NCI-H2107 (cell line): ENCODE data around the gene TSPAN1.

ENCODE experiments used
- DNase-seq: peaks from one replicate; lab custom pipeline; 2025; lab: John Stamatoyannopoulos, UW

Gene TSPAN1

DNA sequence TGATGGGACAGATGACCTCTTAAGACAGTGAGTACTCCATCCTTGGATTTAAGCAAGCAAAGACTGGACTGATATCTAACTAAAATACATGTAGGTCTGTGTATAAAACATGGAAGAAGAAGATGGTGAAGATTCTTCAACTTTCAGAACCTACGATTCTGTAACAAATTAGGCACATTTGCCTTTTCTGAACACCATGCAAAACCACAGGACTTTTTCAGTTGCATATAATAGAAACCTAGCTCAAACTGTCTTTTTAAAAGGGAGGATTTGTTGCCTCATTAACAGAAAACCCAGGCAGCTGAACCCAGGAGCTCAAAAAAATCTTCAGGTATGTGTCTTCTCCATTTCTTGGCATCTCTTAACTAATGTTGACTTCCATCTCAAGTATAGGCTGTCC is 14.7 kb upstream of the TSPAN1 start:
- DNase-seq: no peak

- DNase-seq: no peak
Measured at GRCh38 chr1:46166521-46167462, 8.1 kb upstream of the TSPAN1 start.

GRCh38 chr1:46168477-46168876 is 6.4 kb upstream of the TSPAN1 start:
- DNase-seq: no peak

DNA sequence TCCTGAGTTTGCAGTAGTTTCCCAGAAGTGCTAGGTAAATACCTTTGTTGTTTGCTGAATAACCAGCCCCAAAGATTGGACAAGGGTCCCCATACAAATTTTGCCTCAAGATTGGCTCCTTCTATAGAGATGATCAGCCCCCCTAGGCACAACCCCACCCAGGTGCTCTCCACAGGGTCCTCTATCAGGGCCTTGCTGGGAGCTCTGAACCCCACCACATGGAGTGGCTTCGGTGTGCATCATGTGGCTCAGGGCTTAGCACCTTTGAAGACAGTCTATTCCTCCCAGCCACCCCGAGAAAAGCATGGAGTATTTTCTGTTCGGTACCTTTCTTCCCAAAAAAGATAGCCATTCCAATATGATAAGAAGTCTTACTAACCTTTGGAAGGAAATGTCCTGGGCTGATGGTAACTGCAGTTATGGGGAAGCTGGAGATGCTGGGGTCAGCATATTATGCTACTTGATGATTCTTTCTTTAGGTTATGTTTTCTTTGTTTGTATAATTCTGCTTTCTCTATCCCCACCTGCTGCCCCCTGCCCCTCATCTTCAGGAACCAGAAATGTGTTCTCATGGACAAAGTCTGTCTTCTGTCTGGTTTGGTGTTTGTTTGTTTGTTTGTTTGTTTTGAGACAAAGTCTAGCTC is 5.0 kb upstream of the TSPAN1 start:
- DNase-seq: no peak

DNA sequence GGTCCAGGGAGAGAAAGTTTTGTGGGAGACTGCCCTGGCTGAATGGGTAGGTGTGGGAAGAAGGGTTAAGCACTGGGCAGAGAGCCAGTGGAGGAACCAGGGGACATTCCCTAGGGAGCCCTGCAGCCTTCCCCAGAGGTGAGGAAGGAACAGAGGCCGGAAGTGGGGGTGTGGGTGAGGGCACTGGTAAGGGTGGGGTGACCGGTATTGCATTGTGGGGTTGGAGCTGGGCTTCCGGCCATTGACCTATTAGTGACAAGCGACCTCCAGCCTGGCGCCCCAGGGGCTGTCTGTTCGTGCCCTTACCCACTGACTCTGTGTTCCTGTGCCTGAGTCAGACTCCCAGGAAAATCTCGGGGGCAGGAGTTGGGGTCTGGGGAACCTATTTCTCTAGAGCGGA is 3.5 kb upstream of the TSPAN1 start:
- DNase-seq: no peak

GRCh38 chr1:46171871-46172270 is 3.0 kb upstream of the TSPAN1 start:
- DNase-seq: no peak

DNA sequence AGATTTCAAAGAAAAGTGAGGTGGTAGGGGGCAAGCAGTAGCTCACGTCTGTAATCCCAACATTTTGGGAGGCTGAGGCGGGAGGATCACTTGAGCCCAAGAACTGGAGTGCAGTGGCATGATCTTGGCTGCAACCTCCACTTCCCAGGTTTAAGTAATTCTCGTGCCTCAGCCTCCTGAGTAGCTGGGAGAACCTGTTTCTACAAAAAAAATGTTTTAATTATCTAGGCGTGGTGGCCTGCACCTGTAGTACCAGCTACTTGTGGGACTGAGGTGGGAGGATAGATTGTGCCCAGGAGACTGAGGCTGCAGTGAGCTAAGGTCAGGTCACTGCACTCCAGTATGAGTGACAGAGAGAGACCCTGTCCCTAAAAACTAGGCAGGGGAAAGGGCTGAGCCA is 2.6 kb upstream of the TSPAN1 start:
- no peak for DNase-seq

- peak; percentile 36 for DNase-seq
Measured at GRCh38 chr1:46173361-46173856, 1.5 kb upstream of the TSPAN1 start.

DNA sequence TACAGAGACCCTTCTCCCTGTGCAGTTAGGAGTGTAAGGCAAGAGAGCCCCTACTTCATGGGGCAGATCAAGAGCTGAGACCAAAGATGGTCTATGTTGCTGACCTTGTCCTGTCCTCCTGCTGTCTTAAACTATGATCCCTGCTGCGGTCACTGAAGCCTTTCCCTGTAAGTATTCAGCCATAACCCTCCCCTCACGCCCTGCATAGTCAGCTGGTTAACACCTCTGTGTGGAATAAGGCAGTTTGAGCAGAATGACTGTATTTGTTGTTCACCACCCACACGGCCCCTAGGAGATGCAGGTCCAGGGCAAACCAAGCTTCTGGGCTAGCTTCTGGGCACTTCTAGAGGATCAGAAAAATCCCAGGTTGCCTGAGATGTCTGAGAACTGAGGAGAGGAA is 356 bp downstream of the TSPAN1 start:
- no peak for DNase-seq

- DNase-seq: no peak
Measured at GRCh38 chr1:46176211-46176865, 1.5 kb downstream of the TSPAN1 start, which contains the start of gene P3R3URF. P3R3URF (minus strand) TSS chr1:46176488; CDS start chr1:46176471, 17 bp downstream.

DNA sequence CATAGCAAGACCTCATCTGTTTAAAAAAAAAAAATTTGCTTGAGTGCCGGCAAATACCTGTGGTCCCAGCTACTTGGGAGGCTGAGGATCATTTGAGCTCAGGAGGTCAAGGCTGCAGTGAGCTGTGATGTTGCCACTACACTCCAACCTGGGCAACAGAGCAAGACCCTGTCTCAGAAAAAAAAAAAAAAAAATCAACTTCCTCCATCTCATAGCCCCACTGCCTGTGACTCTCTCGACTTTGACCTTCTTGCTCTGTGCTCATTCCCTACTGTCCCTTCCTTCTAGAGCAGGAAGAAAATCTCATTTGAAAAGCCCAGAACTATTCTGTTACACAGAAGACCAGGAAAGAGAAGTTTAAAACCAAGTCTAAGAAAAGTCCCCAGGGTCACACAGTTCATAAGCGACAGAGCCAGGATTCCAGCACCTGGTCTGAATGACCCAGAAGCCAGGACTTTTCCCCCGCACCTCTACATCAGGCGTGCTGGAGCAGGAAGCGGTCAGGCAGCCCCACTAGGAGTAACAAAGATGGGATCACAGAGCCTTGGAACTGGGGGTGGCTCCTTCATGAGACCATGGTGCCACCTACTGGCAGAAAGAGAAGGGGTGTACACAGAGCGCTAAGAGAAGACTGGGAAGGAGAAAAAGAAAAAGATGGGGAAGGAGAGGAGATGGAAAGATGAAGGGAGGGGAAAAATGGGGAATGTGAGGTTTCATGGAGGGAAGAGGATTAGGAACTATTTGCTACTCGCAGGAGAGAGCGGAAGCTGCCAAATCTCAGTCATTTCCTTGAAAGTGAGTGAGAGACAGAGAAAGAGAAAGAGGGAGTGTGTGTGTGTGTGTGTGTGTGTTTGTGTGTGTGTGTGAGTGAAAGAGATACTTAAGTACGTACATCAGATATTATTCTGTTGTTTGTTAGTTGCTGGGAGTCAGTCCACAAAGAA is 4.5 kb downstream of the TSPAN1 start:
- DNase-seq: peak; percentile 90

GRCh38 chr1:46180082-46180616 is 5.3 kb downstream of the TSPAN1 start:
- peak; percentile 71 for DNase-seq

DNA sequence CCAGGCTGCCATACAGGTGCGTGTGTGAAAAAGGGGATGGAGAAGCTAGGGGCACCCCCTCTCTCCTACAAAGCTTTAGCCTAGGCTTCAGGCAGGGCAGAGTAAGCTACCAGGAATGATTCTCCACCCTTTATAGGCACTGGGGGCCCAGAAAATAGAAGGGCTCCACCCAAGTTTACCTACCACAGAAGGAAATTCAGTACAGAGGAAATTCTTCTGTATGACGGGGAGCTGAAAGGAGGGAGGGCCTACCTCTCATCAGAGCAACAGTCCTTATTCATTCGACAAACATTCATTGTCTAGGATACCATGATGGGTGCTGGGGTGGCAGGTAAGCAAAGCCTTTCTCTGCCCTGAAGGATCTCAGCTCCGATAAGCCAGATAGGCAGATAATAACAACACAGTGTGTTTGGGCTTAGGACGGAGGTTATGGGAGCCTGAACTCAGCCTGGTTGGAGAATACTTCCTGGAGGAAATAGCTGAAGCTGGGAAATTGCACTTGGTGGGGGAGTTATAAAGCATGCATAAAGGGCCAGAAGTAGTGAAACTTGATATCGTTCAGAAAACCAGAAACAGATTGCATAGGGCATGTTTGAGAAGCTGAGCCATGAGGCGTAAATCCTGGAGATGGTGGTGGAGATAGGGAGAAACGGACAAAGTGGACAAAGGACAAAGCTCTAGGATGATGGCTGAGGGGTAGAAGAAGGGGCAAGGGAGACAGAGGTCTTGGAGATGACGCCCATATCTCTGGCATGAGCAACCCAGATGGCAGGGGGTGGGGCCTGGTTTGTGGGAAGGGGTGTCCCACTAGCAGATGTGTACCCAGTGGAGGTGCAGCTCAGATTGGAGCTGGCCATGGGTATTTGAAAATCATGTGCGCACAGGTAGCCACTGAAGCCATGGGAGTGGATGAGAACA is 6.7 kb downstream of the TSPAN1 start:
- DNase-seq: no peak

DNA sequence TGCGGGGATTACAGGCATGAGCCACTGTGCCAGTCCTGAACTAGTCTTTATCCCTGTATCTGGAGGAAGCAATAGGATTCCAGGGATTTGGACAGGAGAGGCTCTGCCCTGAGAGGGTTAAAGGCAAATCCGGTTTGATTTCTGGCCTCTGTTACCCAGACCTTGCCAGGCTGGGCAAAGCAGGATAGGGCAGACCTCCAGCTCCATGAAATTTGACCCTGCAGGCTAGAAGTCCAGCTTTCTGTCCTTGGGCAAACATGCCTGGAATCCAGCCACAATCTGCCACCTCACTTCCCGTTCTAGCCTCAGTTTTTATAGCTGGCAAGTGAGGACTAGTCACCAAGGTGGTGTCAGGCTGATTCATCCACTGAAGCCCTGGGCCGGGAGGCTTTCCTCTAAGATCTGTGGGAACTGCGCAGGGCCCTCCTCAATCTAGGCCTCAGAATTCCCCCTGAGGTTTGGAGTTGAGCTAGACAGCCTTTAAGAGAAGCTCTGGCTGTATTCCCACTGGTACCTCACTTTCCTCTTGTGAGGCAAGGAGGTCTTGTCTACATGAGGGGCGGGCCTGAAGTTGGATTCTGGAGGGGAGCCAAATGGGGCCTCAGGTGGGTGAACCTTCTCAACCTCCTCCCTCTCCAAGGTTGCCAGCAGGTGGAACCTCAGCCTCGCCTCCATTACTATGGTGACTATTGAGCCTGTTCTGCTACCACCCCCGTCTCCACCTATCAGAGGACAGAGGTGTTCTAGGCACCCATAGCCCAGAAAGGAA is 8.4 kb downstream of the TSPAN1 start:
- no peak for DNase-seq

DNA sequence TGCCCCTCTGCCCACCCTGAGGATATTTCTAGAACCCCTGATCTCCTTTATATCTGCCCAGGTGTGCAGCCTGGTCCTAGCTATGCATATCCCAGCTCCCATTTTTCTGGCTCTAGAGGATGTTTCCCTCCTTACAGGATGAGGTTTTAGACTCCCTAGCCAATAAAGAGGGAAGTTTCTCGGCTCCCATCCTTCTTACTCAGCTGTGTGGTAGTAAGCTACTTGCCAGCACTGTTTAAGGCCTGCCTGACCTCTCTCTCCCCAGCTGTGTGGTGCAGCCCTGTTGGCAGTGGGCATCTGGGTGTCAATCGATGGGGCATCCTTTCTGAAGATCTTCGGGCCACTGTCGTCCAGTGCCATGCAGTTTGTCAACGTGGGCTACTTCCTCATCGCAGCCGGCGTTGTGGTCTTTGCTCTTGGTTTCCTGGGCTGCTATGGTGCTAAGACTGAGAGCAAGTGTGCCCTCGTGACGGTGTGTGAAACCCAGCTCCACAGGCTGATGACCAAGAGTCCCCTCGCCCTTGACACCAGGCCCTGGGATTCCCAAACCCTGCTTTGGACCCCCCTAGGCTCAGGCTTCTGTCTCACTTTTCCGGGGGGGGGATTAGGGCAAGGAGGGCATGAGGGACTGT is 9.2 kb downstream of the TSPAN1 start:
- DNase-seq: no peak

GRCh38 chr1:46184920-46185658 is 10.2 kb downstream of the TSPAN1 start:
- DNase-seq: no peak

DNA sequence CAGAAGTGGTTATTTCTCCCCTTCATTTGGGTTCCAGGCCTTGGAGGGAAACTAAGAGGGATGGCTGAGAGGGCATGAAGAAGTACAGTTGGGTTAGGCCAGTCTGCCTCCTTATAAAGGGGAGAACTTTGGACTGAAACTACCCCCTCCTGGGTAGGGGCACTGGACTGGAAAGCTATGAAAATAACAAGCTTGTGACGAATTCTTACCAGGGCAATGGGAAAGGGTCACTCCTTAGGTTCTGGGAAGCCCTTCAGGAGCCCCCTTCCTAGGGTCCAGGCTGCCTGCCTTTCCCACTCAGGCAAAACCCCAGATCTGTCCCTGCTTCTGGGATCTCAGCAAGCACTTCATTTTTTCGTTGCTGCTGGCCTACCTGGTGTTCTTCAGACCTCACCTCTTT is 11.2 kb downstream of the TSPAN1 start:
- no peak for DNase-seq
